Sigmoid colon (tissue), 7 donors: ENCODE measurements around the gene ZBTB7C. TPM values are rescaled to one million over a fixed set of nuclear protein-coding genes. Genes with fewer than 3 reads are reported as not detected.

Source experiments
- DNase-seq: peaks from one replicate; pipeline ENCODE4 v3.0.0-alpha.2; 2019
- H3K27ac ChIP-seq, 4 donors: fragments of 200-600 bp; sonication (generic); one replicate each; pipeline ENCODE4 v1.5.1; 2016 to 2019; ENCODE audit warnings: mild to moderate bottlenecking in 1 of 4
- H3K27me3 ChIP-seq, 3 donors: fragments of 200-600 bp; sonication (generic); one replicate each; pipeline ENCODE4 v1.5.1; 2019; ENCODE audit warnings: mild to moderate bottlenecking in 1 of 3
- H3K36me3 ChIP-seq, 4 donors: fragments of 200-600 bp; sonication (generic); one replicate each; pipeline ENCODE4 v1.5.1; 2016 to 2019
- H3K4me1 ChIP-seq, 4 donors: fragments of 200-600 bp; sonication (generic); one replicate each; pipeline ENCODE4 v1.5.1; 2017 to 2019
- H3K4me3 ChIP-seq, 4 donors: fragments of 200-600 bp; sonication (generic); one replicate each; pipeline ENCODE4 v1.5.1; 2017 to 2019; ENCODE audit warnings: mild to moderate bottlenecking in 2 of 4, moderate library complexity in 1 of 4
- H3K9me3 ChIP-seq, 4 donors: fragments of 200-600 bp in 3 of 4; sonication (generic) in 3 of 4; one replicate each; pipeline versions ENCODE4 v1.5.1 to v1.6.1; 2013 to 2019
- CTCF ChIP-seq, 4 experiments: fragments of 450-650 bp in 3 of 4; fragments of 200-600 bp in 1 of 4; IDR thresholded peaks; one replicate each; pipeline ENCODE4 v1.5.1; 2016 to 2019; ENCODE audit warnings: antibody characterized with exemption in 4 of 4, mild to moderate bottlenecking in 3 of 4, moderate library complexity in 2 of 4
- EP300 ChIP-seq, 4 donors: sonication (generic); formaldehyde crosslinking; IDR thresholded peaks; one replicate each; pipeline ENCODE4 v1.6.1; 2017; ENCODE audit warnings: antibody characterized with exemption in 4 of 4
- POLR2A ChIP-seq, 2 donors: fragments of 450-650 bp; IDR thresholded peaks; one replicate each; pipeline ENCODE4 v1.6.1; 2016; ENCODE audit warnings: antibody characterized with exemption in 2 of 2, mild to moderate bottlenecking in 2 of 2, moderate library complexity in 2 of 2
- POLR2AphosphoS5 ChIP-seq, 4 donors: sonication (generic); formaldehyde crosslinking; IDR thresholded peaks; one replicate each; pipeline ENCODE4 v1.6.1; 2017; ENCODE audit warnings: antibody characterized with exemption in 4 of 4
- WGBS, 2 donors: extraction: QIAGEN DNeasy Blood & Tissue Kit; methylation state at CpG; one replicate each; pipeline ENCODE4 v1.1.7; 2013; 5-methylcytosine and 5-hydroxymethylcytosine counted together
- intact Hi-C: fragments of 100-400 bp; cut with DNase I; formaldehyde crosslinking; loops from one replicate; pipeline ENCODE4 v1.15.1; 2023
- polyA plus RNA-seq, 3 donors: library from polyadenylated mRNA; stranded (reverse); fragments of 200-250 nt; gene quantifications; one replicate each; pipeline ENCODE4 v1.2.3, GENCODE V29; 2013
- total RNA-seq, 4 donors: library from RNA; depleted of rRNA; stranded (reverse); fragments of >200 nt; gene quantifications; one replicate each; pipeline ENCODE4 v1.1.0, GENCODE V29; 2016
- donor health status: healthy with polysubstance abuse.
- donor health status: Bipolar disorder and iron deficiency.
- donor health status: healthy.

Gene ZBTB7C
- total and polyA plus RNA-seq, 7 donors: 0.41 to 18.6 (median 1.7) TPM

GRCh38 chr18:48388478-48388877, 20.7 kb downstream of the ZBTB7C start:
- H3K27ac ChIP-seq: no peak overlapping the region
- no peak for DNase-seq
- TF ChIP-seq EP300 (IDR thresholded peaks at IDR 0.05) (no peak), POLR2AphosphoS5 (IDR thresholded peaks at IDR 0.05) (no peak), CTCF (IDR thresholded peaks at IDR 0.05) (no peak), POLR2A (IDR thresholded peaks at IDR 0.05) (no peak)
- peaks cover 0 to 7% (median 4%) of the 10 kb centered on the region in 3 donors for H3K27me3 ChIP-seq
- no peaks in the 10 kb centered on the region for H3K36me3 ChIP-seq
- H3K9me3 ChIP-seq: no peaks in the 10 kb centered on the region
- peaks cover 0 to 6% (median 0%) of the 10 kb centered on the region in 4 donors for H3K4me1 ChIP-seq
- no peak overlapping the region for H3K4me3 ChIP-seq
- intact Hi-C loops: no loop called here
- WGBS, 2 donors: 75 to 84% methylated on average over 4 of the region's 4 CpGs

GRCh38 chr18:48387300-48387699, 21.9 kb downstream of the ZBTB7C start:
- intact Hi-C loops: no loop called here
- H3K27ac ChIP-seq: no peak overlapping the region
- no peak overlapping the region for H3K4me3 ChIP-seq
- no peaks in the 10 kb centered on the region for H3K9me3 ChIP-seq
- no peak for DNase-seq
- TF ChIP-seq POLR2AphosphoS5 (IDR thresholded peaks at IDR 0.05) (no peak), CTCF (IDR thresholded peaks at IDR 0.05) (no peak), EP300 (IDR thresholded peaks at IDR 0.05) (no peak), POLR2A (IDR thresholded peaks at IDR 0.05) (no peak)
- H3K4me1 ChIP-seq: peaks cover 0 to 6% (median 0%) of the 10 kb centered on the region in 4 donors
- no peaks in the 10 kb centered on the region for H3K36me3 ChIP-seq
- 80 to 82% methylated on average over 1 of the region's 1 CpG for WGBS, 2 donors
- peaks cover 0 to 7% (median 0%) of the 10 kb centered on the region in 3 donors for H3K27me3 ChIP-seq

GRCh38 chr18:48385596-48385995, 23.6 kb downstream of the ZBTB7C start:
- intact Hi-C loops: no loop called here

GRCh38 chr18:48376934-48377333, 32.2 kb downstream of the ZBTB7C start:
- no peaks in the 10 kb centered on the region for H3K36me3 ChIP-seq
- no peaks in the 10 kb centered on the region for H3K27me3 ChIP-seq
- intact Hi-C loops: no loop called here
- H3K4me3 ChIP-seq: no peak overlapping the region
- no peak for TF ChIP-seq POLR2A (IDR thresholded peaks at IDR 0.05)
- no peak for TF ChIP-seq CTCF (IDR thresholded peaks at IDR 0.05)
- no peak for TF ChIP-seq EP300 (IDR thresholded peaks at IDR 0.05)
- TF ChIP-seq POLR2AphosphoS5 (IDR thresholded peaks at IDR 0.05): no peak
- H3K4me1 ChIP-seq: peaks cover 0 to 11% (median 9%) of the 10 kb centered on the region in 4 donors
- H3K9me3 ChIP-seq: no peaks in the 10 kb centered on the region
- 46 to 69% methylated on average over 3 of the region's 3 CpGs for WGBS, 2 donors
- H3K27ac ChIP-seq: no peak overlapping the region
- no peak for DNase-seq

More at GRCh38 chr18:48385596-48385995, 23.6 kb downstream of the ZBTB7C start:
- Histone ChIP-seq H3K36me3 (no peaks in the 10 kb centered on the region), H3K27me3 (no peaks in the 10 kb centered on the region), H3K4me3 (no peak overlapping the region), H3K27ac (no peak overlapping the region), H3K4me1 (no peaks in the 10 kb centered on the region), H3K9me3 (no peaks in the 10 kb centered on the region)
- 60 to 83% methylated on average over 12 of the region's 12 CpGs for WGBS, 2 donors
- TF ChIP-seq EP300 (IDR thresholded peaks at IDR 0.05) (no peak), CTCF (IDR thresholded peaks at IDR 0.05) (no peak), POLR2AphosphoS5 (IDR thresholded peaks at IDR 0.05) (no peak), POLR2A (IDR thresholded peaks at IDR 0.05) (no peak)
- no peak for DNase-seq

GRCh38 chr18:48376406-48376805, 32.8 kb downstream of the ZBTB7C start:
- DNase-seq: no peak
- H3K9me3 ChIP-seq: no peaks in the 10 kb centered on the region
- WGBS, 2 donors: 58 to 81% methylated on average over 6 of the region's 6 CpGs
- H3K4me3 ChIP-seq: no peak overlapping the region
- H3K27me3 ChIP-seq: no peaks in the 10 kb centered on the region
- H3K27ac ChIP-seq: no peak overlapping the region
- no peaks in the 10 kb centered on the region for H3K36me3 ChIP-seq
- peaks cover 0 to 11% (median 9%) of the 10 kb centered on the region in 4 donors for H3K4me1 ChIP-seq
- intact Hi-C loops: no loop called here
- no peak for TF ChIP-seq POLR2A (IDR thresholded peaks at IDR 0.05)
- TF ChIP-seq POLR2AphosphoS5 (IDR thresholded peaks at IDR 0.05): no peak
- no peak for TF ChIP-seq CTCF (IDR thresholded peaks at IDR 0.05)
- TF ChIP-seq EP300 (IDR thresholded peaks at IDR 0.05): no peak
